Stimulated activated naive CD8-positive, alpha-beta T cell treated with anti-CD3 and anti-CD28 coated beads, Interleukin-15, Interleukin-2, amounts not matched to agents 100 U/mL and 50 U/mL, for 24 hours (primary cell): ENCODE data around the gene SLC2A4RG.
A peak's percentile ranks its signal among the peaks of the same experiment; 100 is the strongest.
"Not testable (repeated sequence)": the region's sequence is repeated elsewhere in the genome, so short reads cannot be mapped to it uniquely, and the experiment has no call there.

ENCODE experiments used
- ATAC-seq: fragments of 150-1000 bp; cut with Tn5 transposase; one replicate; pipeline ENCODE4 v1.10.0; 2021
- DNase-seq: peaks from one replicate; pipeline ENCODE4 v3.0.0; 2021

Gene SLC2A4RG

GRCh38 chr20:63712191-63712590 lies 27.4 kb upstream of the SLC2A4RG start:
- ATAC-seq (no peak), DNase-seq (no peak)

GRCh38 chr20:63714858-63715257 lies 24.7 kb upstream of the SLC2A4RG start:
- ATAC-seq: no peak
- no peak for DNase-seq

- DNase-seq (no peak), ATAC-seq (no peak)
Measured at GRCh38 chr20:63718996-63719395, 20.6 kb upstream of the SLC2A4RG start.

DNA sequence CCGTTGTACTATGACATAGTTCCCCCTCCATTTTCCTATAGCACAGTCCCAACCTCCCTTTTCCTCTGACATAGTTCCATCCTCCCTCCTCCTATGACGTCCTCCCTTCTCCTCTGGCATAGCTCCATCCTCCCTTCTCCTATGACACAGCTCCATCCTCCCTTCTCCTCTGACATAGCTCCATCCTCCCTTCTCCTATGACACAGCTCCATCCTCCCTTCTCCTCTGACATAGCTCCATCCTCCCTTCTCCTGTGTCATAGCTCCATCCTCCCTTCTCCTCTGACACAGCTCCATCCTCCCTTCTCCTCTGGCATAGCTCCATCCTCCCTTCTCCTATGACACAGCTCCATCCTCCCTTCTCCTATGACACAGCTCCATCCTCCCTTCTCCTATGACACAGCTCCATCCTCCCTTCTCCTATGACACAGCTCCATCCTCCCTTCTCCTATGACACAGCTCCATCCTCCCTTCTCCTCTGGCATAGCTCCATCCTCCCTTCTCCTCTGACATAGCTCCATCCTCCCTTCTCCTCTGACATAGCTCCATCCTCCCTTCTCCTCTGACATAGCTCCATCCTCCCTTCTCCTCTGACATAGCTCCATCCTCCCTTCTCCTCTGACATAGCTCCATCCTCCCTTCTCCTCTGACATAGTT lies 16.5 kb upstream of the SLC2A4RG start:
- not testable (repeated sequence) for DNase-seq, ATAC-seq

- not testable (repeated sequence) for DNase-seq, ATAC-seq
Measured at GRCh38 chr20:63730189-63730733, 9.3 kb upstream of the SLC2A4RG start.

GRCh38 chr20:63731410-63731809 lies 8.2 kb upstream of the SLC2A4RG start:
- DNase-seq: no peak

DNA sequence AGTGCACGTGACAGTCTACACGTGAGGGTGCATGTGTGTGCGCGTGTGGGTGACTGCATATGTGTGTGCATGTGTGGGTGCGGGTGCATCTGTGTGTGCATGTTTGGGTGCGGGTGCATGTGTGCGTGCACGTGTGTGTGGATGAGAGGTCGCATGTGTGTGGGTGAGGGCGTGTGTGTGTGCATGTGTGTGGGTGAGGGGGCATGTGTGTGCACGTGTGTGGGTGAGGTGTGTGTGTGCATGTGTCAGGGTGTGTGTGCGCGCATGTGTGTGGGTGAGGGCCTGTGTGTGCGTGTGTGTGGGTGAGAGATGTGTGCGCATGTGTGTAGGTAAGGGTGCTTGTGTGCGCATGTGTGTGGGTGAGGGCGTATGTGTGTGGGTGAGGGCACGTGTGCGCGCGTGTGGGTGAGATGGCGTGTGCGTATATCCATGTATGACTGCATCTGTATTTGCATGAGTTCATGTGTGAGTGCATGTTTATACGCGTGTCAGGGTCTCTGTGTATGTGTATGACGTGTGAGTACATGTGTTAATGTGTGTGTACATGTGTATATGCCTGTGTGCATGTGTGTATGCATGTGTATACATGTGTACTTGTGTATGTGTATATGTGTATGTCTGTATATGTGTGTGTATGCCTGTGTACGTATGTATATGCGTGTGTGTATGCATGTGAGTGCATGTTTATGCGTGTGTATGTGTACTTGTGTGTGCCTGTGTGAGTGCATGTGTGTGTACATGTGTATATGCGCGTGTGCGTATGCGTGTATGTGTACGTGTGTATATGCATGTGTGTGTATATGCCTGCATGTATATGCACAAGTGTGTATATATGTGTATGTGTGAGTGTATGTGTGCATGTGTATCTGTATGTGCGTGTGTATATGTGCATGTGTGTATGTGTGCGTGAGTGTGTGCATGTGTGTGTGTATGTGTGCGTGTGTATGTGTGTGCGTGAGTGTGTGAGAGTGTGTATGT lies 7.2 kb upstream of the SLC2A4RG start:
- ATAC-seq (no peak), DNase-seq (no peak)

More at GRCh38 chr20:63731410-63731809, 8.2 kb upstream of the SLC2A4RG start:
- ATAC-seq: no peak

- ATAC-seq (no peak), DNase-seq (no peak)
Measured at GRCh38 chr20:63733117-63733516, 6.5 kb upstream of the SLC2A4RG start.

- DNase-seq (no peak), ATAC-seq (no peak)
Measured at GRCh38 chr20:63733579-63734081, 5.9 kb upstream of the SLC2A4RG start.

DNA sequence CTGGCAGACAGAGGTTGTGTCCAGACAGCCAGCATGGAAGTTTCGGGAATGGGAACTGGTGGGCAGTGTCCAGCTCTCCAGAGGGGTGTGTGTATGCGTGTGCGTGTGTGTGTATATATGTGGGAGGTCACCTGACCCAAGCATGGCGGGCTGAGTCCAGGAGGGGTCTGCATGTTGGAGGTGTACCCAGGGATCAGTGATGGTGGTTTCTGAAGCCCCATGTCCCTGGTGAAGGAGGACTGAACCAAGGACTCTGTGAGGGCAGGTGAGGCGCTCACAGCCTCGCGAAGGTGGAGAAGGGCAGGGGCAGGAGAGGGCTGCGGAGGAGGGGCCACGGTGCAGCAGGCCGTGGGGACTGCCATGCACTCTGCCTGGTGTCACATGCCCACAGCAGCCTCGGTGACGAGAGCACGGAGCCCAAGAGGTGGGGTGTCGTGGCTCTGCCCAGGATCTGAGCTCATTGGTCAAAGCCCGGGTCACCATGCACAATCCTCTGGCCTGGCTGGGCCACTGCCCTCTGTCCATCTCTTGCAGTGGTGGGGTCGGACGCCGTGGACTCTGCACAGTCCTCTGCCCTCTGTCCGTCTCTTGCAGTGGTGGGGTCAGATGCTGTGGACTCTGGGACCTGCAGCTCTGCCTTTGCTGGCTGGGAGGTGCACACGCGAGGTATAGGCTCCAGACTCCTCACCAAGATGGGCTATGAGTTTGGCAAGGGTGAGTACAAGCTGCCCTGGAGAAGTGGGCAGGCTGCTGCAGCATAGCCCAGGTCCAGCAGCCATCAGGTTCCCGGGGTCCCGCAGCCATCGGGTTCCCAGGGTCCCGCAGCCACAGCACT lies 5.2 kb upstream of the SLC2A4RG start:
- DNase-seq: no peak
- no peak for ATAC-seq

GRCh38 chr20:63734946-63735858 lies 4.4 kb upstream of the SLC2A4RG start:
- DNase-seq (no peak), ATAC-seq (no peak)

- peak; percentile 72 for DNase-seq
Measured at GRCh38 chr20:63735859-63736718, 3.5 kb upstream of the SLC2A4RG start, which contains the start of gene LIME1. Gene LIME1, plus strand, starts transcription at chr20:63736664. Its CDS starts 886 bp downstream, at chr20:63737550.

GRCh38 chr20:63736893-63737694 lies 2.5 kb upstream of the SLC2A4RG start:
- ATAC-seq: peak; percentile 8
- peak; percentile 59 for DNase-seq

More at GRCh38 chr20:63735859-63736718, 3.5 kb upstream of the SLC2A4RG start, which contains the start of gene LIME1:
- ATAC-seq: peak; percentile 42

- ATAC-seq: no peak
- no peak for DNase-seq
Measured at GRCh38 chr20:63737695-63737944, 2.0 kb upstream of the SLC2A4RG start.

GRCh38 chr20:63737945-63738686 lies 1.5 kb upstream of the SLC2A4RG start:
- DNase-seq: peak; percentile 48
- no peak for ATAC-seq

GRCh38 chr20:63738687-63739129 lies 868 bp upstream of the SLC2A4RG start:
- no peak for ATAC-seq
- peak; percentile 43 for DNase-seq

DNA sequence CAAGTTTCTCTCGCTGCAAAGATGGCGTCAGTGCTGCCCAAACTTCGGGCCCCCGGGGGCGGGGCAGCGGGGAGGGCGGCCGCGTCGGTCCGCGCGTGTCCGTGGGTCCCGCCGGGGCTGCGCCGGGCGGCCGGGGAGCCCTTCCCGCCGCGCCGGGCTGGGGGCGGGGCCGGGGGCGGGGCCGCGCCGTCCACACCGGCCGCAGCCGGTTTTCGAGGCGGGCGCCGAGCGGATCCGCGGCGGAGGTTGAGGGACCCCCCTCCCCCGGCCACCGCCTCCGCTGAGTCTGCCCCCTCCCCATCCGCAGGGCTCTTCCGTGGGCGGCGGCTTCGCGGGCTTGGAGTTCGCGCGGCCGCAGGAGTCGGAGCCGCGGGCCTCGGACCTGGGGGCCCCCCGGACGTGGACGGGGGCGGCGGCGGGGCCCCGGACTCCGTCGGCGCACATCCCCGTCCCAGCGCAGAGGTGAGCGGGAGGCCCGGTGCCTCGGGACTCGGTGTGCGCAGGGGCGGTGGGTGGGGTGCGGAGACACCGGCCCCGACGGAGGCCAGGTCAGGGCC lies 572 bp downstream of the SLC2A4RG start:
- DNase-seq (peak; percentile 46), ATAC-seq (no peak)
